ENCODE data around the gene COG7.

- TF ChIP-seq BCL3 (CRISPR knock-in tag; IDR thresholded peaks at IDR 0.05) (no peak), ZFP41 (CRISPR knock-in tag; IDR thresholded peaks at IDR 0.05; ENCODE audit: borderline replicate concordance) (no peak)
These were observed 77.3 kb downstream of the COG7 start for GRCh38 chr16:23375643-23376042.

All from HepG2 (cell line).